HG03196 (cell line): ENCODE measurements around the gene TNFSF8.
A peak's percentile ranks its signal among the peaks of the same experiment; 100 is the strongest.

Source experiments
- ATAC-seq: cut with Tn5 transposase; IDR thresholded peaks from one replicate; pipeline ENCODE4 v1.9.1; 2021; ENCODE audit not compliant: unreplicated experiment

The TNFSF8 gene

DNA sequence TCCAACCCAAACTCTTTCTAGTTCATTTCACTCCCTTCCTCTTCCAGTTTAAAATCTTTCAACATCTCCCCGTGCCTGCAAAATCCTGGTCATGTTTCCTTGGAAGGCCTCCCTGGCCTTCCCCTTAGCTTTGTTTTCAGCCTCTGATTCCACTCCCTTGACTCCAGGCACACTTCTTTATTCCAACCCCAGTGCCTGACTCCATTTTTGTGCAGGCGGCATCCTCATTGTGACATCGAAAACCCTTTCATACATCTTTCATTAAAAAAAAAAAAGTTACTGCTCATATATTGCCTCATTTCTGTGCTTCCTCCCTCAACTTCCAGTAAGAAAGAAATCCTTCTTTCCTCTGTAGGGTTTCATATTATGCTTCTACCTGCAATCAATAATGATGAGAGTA is 7.1 kb upstream of the TNFSF8 start:
- no peak for ATAC-seq

GRCh38 chr9:114936581-114936980 is 6.2 kb upstream of the TNFSF8 start:
- ATAC-seq = no peak

GRCh38 chr9:114935119-114935518 is 4.7 kb upstream of the TNFSF8 start:
- ATAC-seq = no peak

DNA sequence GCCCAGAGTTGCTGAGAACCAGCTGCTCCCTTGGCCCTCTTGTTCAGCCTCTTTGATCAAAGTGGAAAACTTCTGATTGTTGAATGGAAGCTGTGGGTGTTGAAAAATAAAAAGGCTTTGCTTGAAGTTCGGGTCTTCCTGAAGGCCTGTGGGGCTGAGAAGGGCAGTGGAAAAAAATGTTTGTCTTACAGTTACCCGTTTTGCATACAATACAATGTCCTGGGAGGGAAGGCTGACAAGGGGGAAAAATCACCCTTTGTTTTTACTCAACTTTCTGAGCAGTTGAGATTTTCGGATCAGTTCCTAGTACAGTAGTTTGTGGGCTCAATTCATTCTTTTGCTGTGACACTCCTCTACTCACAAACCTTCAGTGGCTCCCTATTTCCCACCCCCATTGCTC is 2.1 kb upstream of the TNFSF8 start:
- ATAC-seq = no peak

DNA sequence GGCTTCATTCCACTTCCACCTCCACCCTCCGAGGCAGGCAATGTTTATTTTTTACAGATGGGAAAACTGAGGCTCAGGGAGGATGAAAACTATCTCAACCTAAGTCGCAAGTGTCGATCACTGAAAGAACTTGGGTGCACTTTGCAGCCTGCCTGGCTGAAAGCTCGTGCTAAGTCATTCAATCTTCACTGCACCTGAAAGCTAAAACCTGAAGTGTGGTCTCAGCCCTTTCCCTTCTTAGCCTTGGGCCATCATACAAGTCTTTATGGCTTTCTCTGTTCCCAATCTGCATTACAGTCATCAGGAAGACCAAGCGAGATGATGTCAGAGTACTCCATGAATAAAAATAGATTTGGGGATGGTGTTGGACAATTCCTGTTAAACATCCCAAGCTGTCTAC is 1.0 kb upstream of the TNFSF8 start:
- ATAC-seq = no peak

DNA sequence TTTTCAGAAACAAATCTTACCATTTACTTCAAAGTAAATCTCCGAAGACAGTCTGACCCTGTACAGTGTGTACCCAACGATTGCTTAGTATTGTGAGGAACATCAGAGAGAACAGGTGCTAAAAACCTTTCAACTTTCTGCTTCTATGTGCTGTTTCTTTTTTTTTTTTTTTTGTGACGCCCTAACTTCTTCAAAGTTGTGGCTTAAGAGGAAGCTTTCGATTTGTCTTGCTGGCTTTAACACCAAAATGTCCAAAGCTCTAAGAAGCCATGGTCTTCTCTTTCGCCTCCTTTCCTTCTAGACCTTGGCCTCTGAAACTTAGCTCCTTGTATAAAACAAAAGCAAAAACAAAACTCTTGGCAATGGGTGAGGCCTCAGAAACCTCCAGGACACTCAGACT is 1.2 kb downstream of the TNFSF8 start:
- no peak for ATAC-seq

- no peak for ATAC-seq
Observed at GRCh38 chr9:114928671-114929070, 1.7 kb downstream of the TNFSF8 start.

DNA sequence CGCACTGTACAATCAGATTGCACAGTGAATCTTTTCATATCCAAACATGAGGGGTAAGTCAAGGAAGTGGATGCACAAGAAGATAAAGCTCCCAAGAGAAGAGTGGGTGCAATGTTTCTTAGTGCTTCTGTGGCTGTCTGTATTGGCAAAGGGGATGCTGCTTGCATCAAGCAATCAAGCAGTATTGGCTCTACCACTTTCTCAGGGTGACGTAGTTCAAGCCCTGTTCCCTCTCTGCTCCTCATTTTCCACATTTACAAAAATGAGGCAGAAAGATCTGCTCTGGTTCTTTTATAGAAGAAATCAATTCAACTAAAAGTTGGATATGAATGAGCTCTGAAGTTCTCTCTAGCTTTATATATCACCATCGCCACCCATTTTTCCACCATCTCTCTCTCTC is 2.3 kb downstream of the TNFSF8 start:
- ATAC-seq = no peak

DNA sequence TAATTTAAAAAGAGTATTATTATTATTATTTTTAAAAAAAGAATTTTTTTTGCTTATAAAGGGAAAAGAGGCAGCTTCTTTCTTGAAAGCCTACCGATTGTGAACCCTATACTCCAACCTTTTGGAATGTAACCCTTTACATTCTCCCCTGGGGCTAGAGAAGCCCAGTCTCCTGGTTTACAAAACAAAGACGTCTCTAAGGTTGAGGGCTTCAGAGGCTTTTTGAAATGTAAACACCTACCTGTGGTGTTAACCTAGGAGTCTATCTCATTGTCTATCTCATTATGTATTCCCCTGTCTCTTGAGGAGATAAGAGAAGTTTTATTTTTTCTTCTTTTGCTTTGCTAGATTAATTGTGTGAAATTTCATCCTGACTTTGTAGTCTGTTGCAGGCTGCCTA is 4.7 kb downstream of the TNFSF8 start:
- ATAC-seq = no peak

- no peak for ATAC-seq
Observed at GRCh38 chr9:114925039-114925438, 5.4 kb downstream of the TNFSF8 start.

- ATAC-seq = no peak
Observed at GRCh38 chr9:114924327-114924726, 6.1 kb downstream of the TNFSF8 start.

GRCh38 chr9:114923918-114924317 is 6.5 kb downstream of the TNFSF8 start:
- ATAC-seq = no peak

- ATAC-seq = no peak
Observed at GRCh38 chr9:114921171-114921570, 9.2 kb downstream of the TNFSF8 start.

GRCh38 chr9:114919611-114920010 is 10.8 kb downstream of the TNFSF8 start:
- ATAC-seq = no peak

- no peak for ATAC-seq
Observed at GRCh38 chr9:114916481-114916880, 13.9 kb downstream of the TNFSF8 start.

DNA sequence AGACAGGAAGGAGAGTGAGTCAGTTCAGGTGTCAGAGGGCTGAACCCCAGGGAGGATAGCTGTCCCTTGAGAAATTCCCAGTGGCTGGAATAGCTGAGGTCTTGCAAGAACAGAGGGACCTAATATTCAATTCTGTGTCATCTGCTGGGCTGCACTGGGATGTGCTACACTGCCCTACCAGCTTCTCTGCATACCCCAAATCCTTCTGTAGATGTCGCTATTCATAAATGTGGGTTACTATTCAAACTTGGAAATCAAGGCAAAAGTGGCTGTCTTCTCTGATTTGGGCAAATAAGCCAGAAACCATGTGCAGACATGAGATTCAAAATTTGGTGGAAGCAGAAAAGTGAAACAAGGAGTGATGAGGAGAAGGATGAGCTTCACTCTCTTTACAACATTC is 16.3 kb downstream of the TNFSF8 start:
- ATAC-seq = no peak

DNA sequence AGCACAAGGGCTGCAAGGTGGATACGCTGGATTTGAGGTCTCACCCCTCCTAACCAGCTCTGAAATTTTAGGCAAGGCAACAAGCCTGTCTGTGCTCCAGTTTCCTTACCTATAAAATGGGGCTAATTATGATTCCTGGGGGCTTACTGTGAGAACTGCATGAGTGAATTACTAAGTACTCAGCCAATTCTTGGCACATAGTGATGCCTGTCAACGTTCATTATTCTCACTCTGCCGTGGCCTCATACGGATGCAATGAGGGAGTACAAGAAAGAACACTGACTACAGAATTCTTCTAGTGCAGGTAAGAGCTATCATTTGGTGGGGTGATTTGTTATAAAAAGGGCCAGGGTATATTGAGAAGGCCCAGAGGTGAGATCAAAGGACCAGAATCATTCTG is 16.7 kb downstream of the TNFSF8 start:
- no peak for ATAC-seq

DNA sequence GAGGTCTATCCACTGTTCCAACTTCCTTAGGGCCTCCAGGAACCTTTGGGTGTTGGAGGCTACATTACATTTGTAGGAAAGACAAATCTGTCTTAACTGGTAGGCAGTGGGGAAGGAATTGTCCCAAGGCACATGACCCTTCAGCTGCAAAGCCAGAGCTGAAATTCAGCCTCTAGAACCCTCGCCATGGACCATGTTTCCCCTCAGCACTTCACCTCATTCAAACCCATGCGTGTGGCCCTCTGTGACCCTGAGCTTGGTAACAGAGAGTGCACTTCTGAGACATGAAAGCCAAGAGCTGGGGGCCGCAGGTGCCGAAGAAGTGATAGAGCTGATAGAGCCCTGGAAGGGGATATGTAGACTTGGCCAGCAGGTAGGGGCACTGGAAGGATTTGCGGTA is 17.2 kb downstream of the TNFSF8 start:
- ATAC-seq = no peak

DNA sequence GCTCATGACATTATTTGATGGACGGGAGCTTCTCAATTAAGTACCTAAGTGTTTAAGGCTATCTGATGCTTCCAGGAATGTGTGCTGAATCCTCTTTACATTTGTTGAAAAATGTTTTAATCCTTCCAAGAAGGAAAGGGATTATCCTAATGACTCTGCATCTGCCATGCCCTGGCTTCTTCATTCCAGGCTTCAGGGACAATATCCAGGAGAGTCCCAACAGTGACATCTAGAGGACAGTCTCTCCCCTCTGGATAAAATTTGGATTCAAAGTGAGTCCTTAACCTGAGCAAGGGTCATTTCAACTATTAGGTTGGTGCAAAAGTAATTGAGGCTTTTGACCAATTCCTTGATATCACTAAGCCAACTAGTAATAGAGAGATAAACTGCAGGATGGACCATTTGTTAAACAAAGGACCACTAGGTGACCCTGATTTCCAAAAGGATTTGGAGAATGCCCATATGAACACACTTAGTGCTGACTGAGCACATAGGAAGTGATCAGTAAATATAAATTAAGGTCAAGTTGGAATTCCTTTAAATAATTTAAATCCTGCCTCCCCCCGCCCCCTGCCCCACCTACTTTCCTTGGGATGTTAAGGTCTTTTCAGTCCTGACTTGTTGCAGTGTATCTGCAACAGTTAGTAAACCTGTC is 19.1 kb downstream of the TNFSF8 start:
- ATAC-seq = no peak

GRCh38 chr9:114910541-114910940 is 19.9 kb downstream of the TNFSF8 start:
- ATAC-seq = no peak

- no peak for ATAC-seq
Observed at GRCh38 chr9:114909661-114910060, 20.7 kb downstream of the TNFSF8 start.

GRCh38 chr9:114908805-114909448 is 21.5 kb downstream of the TNFSF8 start:
- no peak for ATAC-seq

- peak; percentile 52 for ATAC-seq
Observed at GRCh38 chr9:114908104-114908622, 22.2 kb downstream of the TNFSF8 start.
